Stomach (tissue), 9 donors: Measurements from ENCODE around the gene IFNAR1. TPM values are rescaled to one million over a fixed set of nuclear protein-coding genes. Genes with fewer than 3 reads are reported as not detected.

Source experiments
- DNase-seq, 2 donors: peaks; one replicate each; pipeline versions ENCODE4 v3.0.0 to v3.0.0-alpha.2; 2013 to 2019
- H3K27ac ChIP-seq, 5 donors: fragments of 200-600 bp in 4 of 5; sonication (generic) in 4 of 5; one replicate each; pipeline ENCODE4 v1.5.1; 2013 to 2019; ENCODE audit warnings: mild to moderate bottlenecking in 1 of 5, moderate library complexity in 1 of 5
- H3K27me3 ChIP-seq, 3 donors: fragments of 200-600 bp; sonication (generic); one replicate each; pipeline ENCODE4 v1.5.1; 2017 to 2019; ENCODE audit warnings: mixed run types in 1 of 3
- H3K36me3 ChIP-seq, 4 donors: fragments of 200-600 bp; sonication (generic); 1 replicate in 3 of 4; 2 replicates in 1 of 4; pipeline ENCODE4 v1.5.1; 2016 to 2019
- H3K4me1 ChIP-seq, 4 donors: fragments of 200-600 bp; sonication (generic); one replicate each; pipeline ENCODE4 v1.5.1; 2016 to 2019
- H3K4me3 ChIP-seq, 4 donors: fragments of 200-600 bp; sonication (generic) in 3 of 4; one replicate each; pipeline ENCODE4 v1.5.1; 2016 to 2019; ENCODE audit warnings: mild to moderate bottlenecking in 1 of 4
- H3K9me3 ChIP-seq, 4 donors: fragments of 200-600 bp; sonication (generic); one replicate each; pipeline ENCODE4 v1.5.1; 2016 to 2019
- EP300 ChIP-seq: sonication (generic); formaldehyde crosslinking; IDR thresholded peaks from one replicate; pipeline ENCODE4 v1.6.1; 2017; ENCODE audit warnings: antibody characterized with exemption
- POLR2A ChIP-seq, 4 donors: fragments of 450-650 bp; IDR thresholded peaks; one replicate each; pipeline ENCODE4 v1.6.1; 2016; ENCODE audit warnings: antibody characterized with exemption in 4 of 4, control low read depth in 2 of 4, mild to moderate bottlenecking in 1 of 4, moderate library complexity in 1 of 4
- POLR2AphosphoS5 ChIP-seq, 3 donors: sonication (generic); formaldehyde crosslinking; IDR thresholded peaks; one replicate each; pipeline ENCODE4 v1.6.1; 2016; ENCODE audit warnings: antibody characterized with exemption in 3 of 3
- WGBS, 5 donors: extraction: QIAGEN DNeasy Blood & Tissue Kit in 3 of 5; methylation state at CpG; one replicate each; pipeline versions ENCODE4 v1.1.5 to v1.1.7; 2013 to 2018; 5-methylcytosine and 5-hydroxymethylcytosine counted together
- intact Hi-C: fragments of 100-400 bp; cut with DNase I; formaldehyde crosslinking; loops from one replicate; pipeline ENCODE4 v1.15.1; 2023; ENCODE audit warnings: low total_unique reads
- polyA plus RNA-seq, 3 donors: library from polyadenylated mRNA; stranded (reverse); fragments of 200-250 nt; gene quantifications; one replicate each; pipeline ENCODE4 v1.2.3, GENCODE V29; 2013
- total RNA-seq, 5 donors: library from RNA; depleted of rRNA; stranded (reverse); fragments of >200 nt; gene quantifications; one replicate each; pipeline versions ENCODE4 v1.1.0 to v1.2.3, GENCODE V29; 2014 to 2016
- TF ChIP-seq, protein P1 (sequence below), 7 experiments: fragments of 450-650 bp in 4 of 7; fragments of 200-600 bp in 3 of 7; sonication (generic) in 3 of 7; IDR thresholded peaks; one replicate each; pipeline ENCODE4 v1.5.1; 2016 to 2019; ENCODE audit warnings: antibody characterized with exemption in 7 of 7, control low read depth in 2 of 7, mild to moderate bottlenecking in 1 of 7
- donor health status: healthy with polysubstance abuse.
- donor health status: Bipolar disorder and iron deficiency.
- donor health status: healthy.

IFNAR1 gene
- total and polyA plus RNA-seq, 8 donors = 2.6 to 34.5 (median 11.2) TPM

DNA sequence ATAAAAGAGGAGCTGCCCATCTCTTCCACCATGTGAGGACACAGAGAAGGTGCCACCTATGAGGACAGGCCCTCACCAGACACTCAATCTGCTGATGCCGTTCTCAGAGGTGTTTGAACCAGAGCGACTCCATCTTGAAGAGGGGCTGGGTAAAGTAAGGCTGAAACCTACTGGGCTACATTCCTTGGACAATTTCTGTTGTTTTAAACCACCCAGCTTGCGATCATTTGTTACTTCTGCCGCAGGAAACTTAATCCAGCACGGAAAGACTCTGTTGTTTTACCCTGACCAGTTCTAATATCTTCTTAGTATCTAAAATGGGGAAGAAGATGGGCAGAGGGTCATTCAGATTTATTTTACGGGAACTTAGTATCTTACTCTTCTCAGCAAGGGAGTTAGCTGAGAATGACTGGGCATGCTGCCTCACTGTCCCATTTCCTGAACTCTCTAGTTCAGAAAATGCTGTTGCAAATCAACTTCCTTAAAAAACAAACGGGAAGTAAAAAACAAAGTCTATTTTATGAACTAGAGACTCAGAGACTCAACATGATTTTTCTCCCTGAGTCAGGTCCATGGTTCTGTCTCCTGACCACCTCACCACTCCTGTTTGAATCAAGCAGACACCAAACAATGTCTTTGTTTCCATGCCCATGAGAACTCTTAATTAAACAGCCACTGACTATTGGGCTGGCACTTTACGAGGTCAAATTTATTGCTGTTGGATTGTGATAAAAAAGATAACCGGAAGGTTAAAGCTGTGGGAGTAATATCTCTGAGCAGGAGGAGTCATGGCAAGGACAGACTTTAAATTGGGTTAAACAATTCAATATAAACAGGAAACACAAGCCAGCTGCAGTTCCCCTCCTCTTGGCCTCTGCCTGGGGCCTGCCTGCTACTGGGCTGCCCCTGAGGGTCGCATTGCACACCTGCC is 23.8 kb upstream of the IFNAR1 start:
- intact Hi-C loops = no loop called here
- H3K27me3 ChIP-seq = no peaks in the 10 kb centered on the region
- peaks cover 7 to 21% (median 17%) of the 10 kb centered on the region in 4 donors for H3K36me3 ChIP-seq
- peaks cover 0 to 43% (median 18%) of the 10 kb centered on the region in 4 donors for H3K4me1 ChIP-seq
- peak overlapping the region; percentile 24 to 86 (median 54) for H3K27ac ChIP-seq
- H3K4me3 ChIP-seq = no peak overlapping the region
- TF ChIP-seq, protein P1, sequence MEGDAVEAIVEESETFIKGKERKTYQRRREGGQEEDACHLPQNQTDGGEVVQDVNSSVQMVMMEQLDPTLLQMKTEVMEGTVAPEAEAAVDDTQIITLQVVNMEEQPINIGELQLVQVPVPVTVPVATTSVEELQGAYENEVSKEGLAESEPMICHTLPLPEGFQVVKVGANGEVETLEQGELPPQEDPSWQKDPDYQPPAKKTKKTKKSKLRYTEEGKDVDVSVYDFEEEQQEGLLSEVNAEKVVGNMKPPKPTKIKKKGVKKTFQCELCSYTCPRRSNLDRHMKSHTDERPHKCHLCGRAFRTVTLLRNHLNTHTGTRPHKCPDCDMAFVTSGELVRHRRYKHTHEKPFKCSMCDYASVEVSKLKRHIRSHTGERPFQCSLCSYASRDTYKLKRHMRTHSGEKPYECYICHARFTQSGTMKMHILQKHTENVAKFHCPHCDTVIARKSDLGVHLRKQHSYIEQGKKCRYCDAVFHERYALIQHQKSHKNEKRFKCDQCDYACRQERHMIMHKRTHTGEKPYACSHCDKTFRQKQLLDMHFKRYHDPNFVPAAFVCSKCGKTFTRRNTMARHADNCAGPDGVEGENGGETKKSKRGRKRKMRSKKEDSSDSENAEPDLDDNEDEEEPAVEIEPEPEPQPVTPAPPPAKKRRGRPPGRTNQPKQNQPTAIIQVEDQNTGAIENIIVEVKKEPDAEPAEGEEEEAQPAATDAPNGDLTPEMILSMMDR (IDR thresholded peaks at IDR 0.05) = no peak
- no peak for TF ChIP-seq POLR2A (IDR thresholded peaks at IDR 0.05)
- no peak for TF ChIP-seq POLR2AphosphoS5 (IDR thresholded peaks at IDR 0.05)
- TF ChIP-seq EP300 = no peak
- H3K9me3 ChIP-seq = no peaks in the 10 kb centered on the region
- WGBS, 5 donors = 48 to 57% (median 53%) methylated on average over 10 of the region's 10 CpGs
- peak in 1 of 2 donors; percentile 60 for DNase-seq

GRCh38 chr21:33301632-33302002 is 23.2 kb upstream of the IFNAR1 start:
- no peaks in the 10 kb centered on the region for H3K27me3 ChIP-seq
- WGBS, 5 donors = 72 to 88% (median 87%) methylated on average over 2 of the region's 2 CpGs
- intact Hi-C loops = no loop called here
- H3K4me1 ChIP-seq = peaks cover 0 to 43% (median 18%) of the 10 kb centered on the region in 4 donors
- H3K36me3 ChIP-seq = peaks cover under 1 to 15% (median 10%) of the 10 kb centered on the region in 4 donors
- no peak for TF ChIP-seq POLR2A (IDR thresholded peaks at IDR 0.05)
- no peak for TF ChIP-seq EP300
- TF ChIP-seq POLR2AphosphoS5 (IDR thresholded peaks at IDR 0.05) = no peak
- TF ChIP-seq, protein P1 (IDR thresholded peaks at IDR 0.05) = no peak
- H3K27ac ChIP-seq = peak overlapping the region in 4 of 5 donors; percentile 24 to 86 (median 62)
- no peaks in the 10 kb centered on the region for H3K9me3 ChIP-seq
- no peak overlapping the region for H3K4me3 ChIP-seq
- no peak for DNase-seq

DNA sequence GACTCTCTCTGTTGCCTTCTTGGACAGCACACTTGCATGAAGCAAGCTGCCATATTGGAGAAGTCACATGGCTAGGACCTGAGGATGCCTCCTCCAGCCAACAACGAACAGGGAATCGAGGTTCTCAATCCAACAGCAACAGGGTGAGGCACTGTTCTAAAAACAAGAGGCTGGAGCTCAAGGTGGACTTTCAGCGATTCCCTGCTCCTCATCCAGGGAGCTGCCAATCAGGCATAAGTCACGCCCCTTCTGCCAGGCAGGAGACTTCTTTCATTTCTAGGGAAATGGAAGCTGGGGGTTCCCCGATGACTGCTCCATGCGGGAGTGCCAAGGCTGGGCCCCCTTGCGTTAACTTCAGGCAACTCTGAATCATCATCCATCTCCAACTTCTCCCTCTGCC is 22.7 kb upstream of the IFNAR1 start:
- H3K9me3 ChIP-seq = no peaks in the 10 kb centered on the region
- no peaks in the 10 kb centered on the region for H3K27me3 ChIP-seq
- peak overlapping the region in 4 of 5 donors; percentile 24 to 86 (median 62) for H3K27ac ChIP-seq
- peaks cover 0 to 11% (median 6%) of the 10 kb centered on the region in 4 donors for H3K36me3 ChIP-seq
- 78 to 91% (median 87%) methylated on average over 7 of the region's 7 CpGs for WGBS, 5 donors
- DNase-seq = no peak
- peaks cover 0 to 43% (median 18%) of the 10 kb centered on the region in 4 donors for H3K4me1 ChIP-seq
- intact Hi-C loops = no loop called here
- no peak overlapping the region for H3K4me3 ChIP-seq
- TF ChIP-seq POLR2A (IDR thresholded peaks at IDR 0.05) = no peak
- no peak for TF ChIP-seq POLR2AphosphoS5 (IDR thresholded peaks at IDR 0.05)
- no peak for TF ChIP-seq EP300
- TF ChIP-seq, protein P1 (IDR thresholded peaks at IDR 0.05) = no peak

DNA sequence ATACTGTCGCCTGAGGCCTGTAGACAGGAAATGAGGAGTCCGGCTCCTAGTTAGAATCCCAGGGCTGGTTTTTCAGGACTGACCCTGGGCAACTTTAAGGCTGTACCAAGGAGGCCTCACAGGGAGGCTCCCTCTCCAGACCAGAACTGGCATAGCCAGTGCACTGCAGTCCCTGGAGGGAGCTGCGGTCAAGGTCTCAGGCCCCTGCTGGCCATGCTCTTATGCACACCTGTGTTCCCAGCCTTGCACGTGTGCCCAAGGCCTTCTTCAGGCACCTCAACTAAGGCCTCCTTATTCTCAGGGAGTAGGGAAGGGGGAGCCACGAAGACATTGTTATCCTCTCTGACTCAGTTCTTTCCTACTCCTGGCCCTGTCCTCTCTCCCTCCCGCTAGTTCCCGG is 22.0 kb upstream of the IFNAR1 start:
- Histone ChIP-seq H3K4me3 (no peak overlapping the region), H3K27ac (peak overlapping the region in 1 of 5 donors; percentile 86), H3K9me3 (no peaks in the 10 kb centered on the region), H3K4me1 (peaks cover 0 to 43% (median 18%) of the 10 kb centered on the region in 4 donors), H3K27me3 (no peaks in the 10 kb centered on the region), H3K36me3 (peaks cover 0 to 3% (median 1%) of the 10 kb centered on the region in 4 donors)
- no peak for DNase-seq
- intact Hi-C loops = no loop called here
- 92 to 97% (median 93%) methylated on average over 7 of the region's 7 CpGs for WGBS, 5 donors
- TF ChIP-seq EP300 = no peak
- TF ChIP-seq, protein P1 (IDR thresholded peaks at IDR 0.05) = no peak
- no peak for TF ChIP-seq POLR2AphosphoS5 (IDR thresholded peaks at IDR 0.05)
- no peak for TF ChIP-seq POLR2A (IDR thresholded peaks at IDR 0.05)
